HG02763 (cell line): ENCODE measurements around the gene TBX6.

Experiments
- ATAC-seq: cut with Tn5 transposase; IDR thresholded peaks from one replicate; pipeline ENCODE4 v1.9.1; 2021; ENCODE audit warnings: mild to moderate bottlenecking, moderate library complexity; ENCODE audit not compliant: unreplicated experiment

The TBX6 gene

GRCh38 chr16:30040221-30040620 is 51.5 kb downstream of the TBX6 start:
- ATAC-seq = no peak
